Skeletal muscle tissue (tissue), 4 donors: ENCODE measurements around the gene MYL3. TPM values are rescaled to one million over a fixed set of nuclear protein-coding genes. Genes with fewer than 3 reads are reported as not detected.

Source experiments
- H3K27ac ChIP-seq: one replicate; pipeline ENCODE4 v1.7.0; 2013; ENCODE audit warnings: mild to moderate bottlenecking, low read depth, low read length, inconsistent platforms
- H3K27me3 ChIP-seq, 3 donors: one replicate each; pipeline ENCODE4 v1.7.0; 2013; ENCODE audit warnings: low read length in 3 of 3; ENCODE audit not compliant: control insufficient read depth in 3 of 3, insufficient read depth in 3 of 3
- H3K36me3 ChIP-seq, 3 donors: one replicate each; pipeline ENCODE4 v1.7.0; 2013; ENCODE audit warnings: low read length in 3 of 3; ENCODE audit not compliant: control insufficient read depth in 3 of 3, insufficient read depth in 3 of 3
- H3K4me1 ChIP-seq, 3 donors: one replicate each; pipeline ENCODE4 v1.7.0; 2013; ENCODE audit warnings: low read length in 3 of 3, mild to moderate bottlenecking in 3 of 3; ENCODE audit not compliant: control insufficient read depth in 3 of 3, insufficient read depth in 3 of 3
- H3K4me3 ChIP-seq, 3 donors: one replicate each; pipeline ENCODE4 v1.7.0; 2013; ENCODE audit warnings: low read length in 3 of 3
- H3K9ac ChIP-seq, 3 donors: one replicate each; pipeline ENCODE4 v1.7.0; 2013; ENCODE audit warnings: low read length in 3 of 3, mild to moderate bottlenecking in 3 of 3, moderate library complexity in 2 of 3, low read depth in 1 of 3
- H3K9me3 ChIP-seq, 3 donors: one replicate each; pipeline ENCODE4 v1.7.0; 2013; ENCODE audit warnings: low read length in 3 of 3; ENCODE audit not compliant: control insufficient read depth in 3 of 3
- total RNA-seq: library from RNA; depleted of rRNA; stranded (reverse); fragments of >200 nt; gene quantifications from one replicate; pipeline ENCODE4 v1.2.3, GENCODE V29; 2014
- donor health status: Osteomylitis.

The MYL3 gene
- total RNA-seq, 1 donor from 2014 or later: 53.2 TPM

- Histone ChIP-seq H3K27ac (no peak overlapping the region), H3K4me3 (no peak overlapping the region)
These were observed 21.7 kb upstream of the MYL3 start for GRCh38 chr3:46884929-46885328.

GRCh38 chr3:46884427-46884826 is 21.2 kb upstream of the MYL3 start:
- no peak overlapping the region for H3K27ac ChIP-seq
- peaks cover 21 to 37% (median 34%) of the 10 kb centered on the region in 3 donors for H3K27me3 ChIP-seq
- H3K4me3 ChIP-seq: no peak overlapping the region

More at GRCh38 chr3:46884929-46885328, 21.7 kb upstream of the MYL3 start:
- H3K27me3 ChIP-seq: peaks cover 21 to 36% (median 35%) of the 10 kb centered on the region in 3 donors
- H3K36me3 ChIP-seq: no peaks in the 10 kb centered on the region
- H3K9ac ChIP-seq: no peak overlapping the region
- peaks cover 0 to 13% (median 11%) of the 10 kb centered on the region in 3 donors for H3K4me1 ChIP-seq
- H3K9me3 ChIP-seq: no peaks in the 10 kb centered on the region

DNA sequence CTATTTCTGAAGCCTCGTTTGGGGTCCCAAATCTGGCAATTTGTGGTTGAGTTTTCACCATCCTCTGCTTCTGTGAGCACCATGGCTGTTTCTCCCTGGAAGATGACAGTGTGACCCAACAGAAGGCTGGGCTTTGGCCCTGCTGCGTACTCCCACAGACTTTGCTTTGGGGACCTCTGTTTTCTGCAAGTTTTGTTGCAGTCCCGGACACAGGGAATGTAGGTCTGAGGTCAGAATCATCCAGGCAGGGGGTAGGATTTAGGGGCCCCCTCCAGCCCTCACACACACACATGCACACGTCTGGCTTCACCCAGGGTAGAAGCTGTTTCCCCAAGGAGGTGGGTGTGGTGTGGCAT is 20.6 kb upstream of the MYL3 start:
- Histone ChIP-seq H3K4me1 (peaks cover 4 to 11% (median 7%) of the 10 kb centered on the region in 3 donors), H3K27me3 (peaks cover 21 to 37% (median 34%) of the 10 kb centered on the region in 3 donors), H3K9ac (peak overlapping the region in 1 of 3 donors; percentile 41), H3K4me3 (peak overlapping the region in 2 of 3 donors; percentile 4 to 35), H3K36me3 (no peaks in the 10 kb centered on the region), H3K27ac (no peak overlapping the region), H3K9me3 (no peaks in the 10 kb centered on the region)

More at GRCh38 chr3:46884427-46884826, 21.2 kb upstream of the MYL3 start:
- Histone ChIP-seq H3K9ac (peak overlapping the region in 1 of 3 donors; percentile 50), H3K4me1 (peaks cover 0 to 11% (median 10%) of the 10 kb centered on the region in 3 donors), H3K36me3 (no peaks in the 10 kb centered on the region), H3K9me3 (no peaks in the 10 kb centered on the region)

- Histone ChIP-seq H3K36me3 (no peaks in the 10 kb centered on the region), H3K27ac (no peak overlapping the region), H3K9ac (peak overlapping the region in 1 of 3 donors; percentile 41), H3K4me1 (peaks cover 4 to 11% (median 7%) of the 10 kb centered on the region in 3 donors), H3K4me3 (peak overlapping the region; percentile 4 to 43 (median 35)), H3K9me3 (no peaks in the 10 kb centered on the region), H3K27me3 (peaks cover 21 to 37% (median 34%) of the 10 kb centered on the region in 3 donors)
These were observed 20.0 kb upstream of the MYL3 start for GRCh38 chr3:46883054-46883829.

DNA sequence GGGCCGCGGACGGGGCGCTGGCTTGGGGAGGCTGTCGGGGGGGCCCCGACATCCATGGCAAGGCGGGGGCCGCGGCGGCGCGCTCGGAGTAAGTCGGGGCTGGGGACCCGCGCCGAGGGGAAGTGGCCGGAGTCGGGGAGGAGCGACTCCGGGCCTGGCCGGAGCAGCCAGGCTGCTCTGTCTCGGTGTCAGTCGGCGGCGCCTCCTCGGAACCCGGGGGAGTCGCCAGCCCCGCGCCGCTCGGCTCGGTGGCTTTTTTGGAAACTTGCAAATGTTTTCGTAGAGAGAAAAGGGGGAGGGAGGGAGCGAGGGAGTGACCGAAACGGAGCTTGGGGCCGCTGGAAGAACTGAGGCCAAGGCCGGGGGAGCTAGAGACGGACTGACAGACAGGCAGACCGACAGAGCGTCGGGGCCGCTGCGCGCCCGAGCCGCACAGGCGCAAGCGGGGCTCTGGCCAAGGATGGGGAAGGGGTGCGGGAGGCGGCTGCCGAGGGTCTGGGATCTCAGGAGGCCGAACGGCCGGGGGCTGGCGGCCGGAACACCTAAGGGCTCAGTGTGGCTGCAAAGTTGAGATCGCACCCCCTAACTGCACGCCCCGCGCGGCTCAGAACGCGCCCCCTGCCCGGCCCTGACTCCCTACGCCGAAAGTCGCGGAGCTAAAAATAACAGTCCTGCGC is 19.3 kb upstream of the MYL3 start:
- Histone ChIP-seq H3K9ac (peak overlapping the region in 2 of 3 donors; percentile 67 to 79), H3K9me3 (no peaks in the 10 kb centered on the region), H3K27me3 (peaks cover 21 to 37% (median 34%) of the 10 kb centered on the region in 3 donors), H3K27ac (peak overlapping the region; percentile 58), H3K4me1 (peaks cover 4 to 11% (median 7%) of the 10 kb centered on the region in 3 donors), H3K4me3 (peak overlapping the region; percentile 65 to 69 (median 65)), H3K36me3 (no peaks in the 10 kb centered on the region)

GRCh38 chr3:46881596-46882376 is 18.5 kb upstream of the MYL3 start:
- peak overlapping the region in 2 of 3 donors; percentile 67 to 79 for H3K9ac ChIP-seq
- H3K36me3 ChIP-seq: no peaks in the 10 kb centered on the region
- peaks cover 21 to 37% (median 34%) of the 10 kb centered on the region in 3 donors for H3K27me3 ChIP-seq
- no peak overlapping the region for H3K27ac ChIP-seq
- H3K4me1 ChIP-seq: peaks cover 4 to 11% (median 7%) of the 10 kb centered on the region in 3 donors
- H3K4me3 ChIP-seq: peak overlapping the region in 2 of 3 donors; percentile 49 to 65
- no peaks in the 10 kb centered on the region for H3K9me3 ChIP-seq

GRCh38 chr3:46880884-46881595 is 17.8 kb upstream of the MYL3 start:
- Histone ChIP-seq H3K27ac (no peak overlapping the region), H3K4me3 (no peak overlapping the region), H3K27me3 (peaks cover 21 to 37% (median 34%) of the 10 kb centered on the region in 3 donors), H3K9ac (peak overlapping the region in 1 of 3 donors; percentile 60), H3K36me3 (no peaks in the 10 kb centered on the region), H3K9me3 (no peaks in the 10 kb centered on the region), H3K4me1 (peaks cover 4 to 11% (median 7%) of the 10 kb centered on the region in 3 donors)

GRCh38 chr3:46878781-46879436 is 15.7 kb upstream of the MYL3 start:
- no peaks in the 10 kb centered on the region for H3K36me3 ChIP-seq
- no peak overlapping the region for H3K27ac ChIP-seq
- H3K27me3 ChIP-seq: peaks cover 21 to 26% (median 23%) of the 10 kb centered on the region in 3 donors
- no peak overlapping the region for H3K9ac ChIP-seq
- peaks cover 8 to 18% (median 14%) of the 10 kb centered on the region in 3 donors for H3K4me1 ChIP-seq
- H3K9me3 ChIP-seq: no peaks in the 10 kb centered on the region
- no peak overlapping the region for H3K4me3 ChIP-seq
